Fibroblast of villous mesenchyme (primary cell): ENCODE data around the gene MEI1. TPM values are rescaled to one million over a fixed set of nuclear protein-coding genes. Genes with fewer than 3 reads are reported as not detected.
A peak's percentile ranks its signal among the peaks of the same experiment; 100 is the strongest.
"Not testable (repeated sequence)": the region's sequence is repeated elsewhere in the genome, so short reads cannot be mapped to it uniquely, and the experiment has no call there.

Source experiments
- DNase-seq: peaks from one replicate; pipeline ENCODE4 v3.0.0-alpha.2; 2010; ENCODE audit warnings: low read depth
- H3K4me3 ChIP-seq: 2 replicates; pipeline ENCODE4 v1.5.1; 2011; ENCODE audit warnings: low read depth, mild to moderate bottlenecking, low read length
- CTCF ChIP-seq: IDR thresholded peaks from 2 replicates; pipeline ENCODE4 v1.5.1; 2012; ENCODE audit warnings: low read depth, mild to moderate bottlenecking, low read length; ENCODE audit not compliant: insufficient read depth
- total RNA-seq: library from RNA; depleted of rRNA; stranded (reverse); fragments of >200 nt; gene quantifications from 2 replicates; pipeline ENCODE4 v1.2.3, GENCODE V29; 2012

Gene MEI1
- total RNA-seq, 1 donor = 2.2 TPM

- no peak for TF ChIP-seq CTCF
- no peak overlapping the region for H3K4me3 ChIP-seq
- no peak for DNase-seq
These were observed 130.9 kb downstream of the MEI1 start for GRCh38 chr22:41830174-41830573.

GRCh38 chr22:41831383-41831782, 132.1 kb downstream of the MEI1 start:
- TF ChIP-seq CTCF = no peak
- DNase-seq = no peak
- H3K4me3 ChIP-seq = no peak overlapping the region

- no peak for TF ChIP-seq CTCF
- no peak for DNase-seq
These were observed 132.7 kb downstream of the MEI1 start for GRCh38 chr22:41831828-41832552.

GRCh38 chr22:41832553-41833368, 133.5 kb downstream of the MEI1 start, which contains the start of gene SREBF2:
Gene SREBF2 (plus strand): TSS chr22:41833105. CDS start chr22:41833271, 166 bp downstream.
- no peak for TF ChIP-seq CTCF
- peak; percentile 100 for DNase-seq
- H3K4me3 ChIP-seq = peak within 1 kb of the TSS; percentile 88

More at GRCh38 chr22:41831828-41832552, 132.7 kb downstream of the MEI1 start:
- peak overlapping the region; percentile 58 for H3K4me3 ChIP-seq

- H3K4me3 ChIP-seq = peak overlapping the region; percentile 88
- peak; percentile 45 for DNase-seq
- TF ChIP-seq CTCF = no peak
These were observed 134.2 kb downstream of the MEI1 start for GRCh38 chr22:41833369-41834004.

GRCh38 chr22:41834005-41834944, 135.0 kb downstream of the MEI1 start:
- no peak for TF ChIP-seq CTCF
- DNase-seq = no peak

GRCh38 chr22:41835462-41835861, 136.2 kb downstream of the MEI1 start:
- not testable (repeated sequence) for DNase-seq, H3K4me3 ChIP-seq

More at GRCh38 chr22:41834005-41834944, 135.0 kb downstream of the MEI1 start:
- peak overlapping the region; percentile 88 for H3K4me3 ChIP-seq
